Activated T-helper 2 cell treated with anti-CD3 and anti-CD28 coated beads, Interferon-gamma antibody, Interleukin-2, Interleukin-4, amounts not matched to agents 10 μg/mL and 5 μg/mL and 100 μg/mL, durations not matched to agents 14 hours and 24 hours and 36 hours (primary cell): ENCODE results near the gene EFCAB6. TPM values are rescaled to one million over a fixed set of nuclear protein-coding genes. Genes with fewer than 3 reads are reported as not detected.

Experiments used
- DNase-seq: peaks from one replicate; pipeline ENCODE4 v3.0.0; 2021; ENCODE audit warnings: low spot score
- H3K27ac Mint-ChIP-seq: one replicate; pipeline ENCODE4 v1.8.0; 2021; ENCODE audit warnings: mixed read lengths
- H3K27me3 Mint-ChIP-seq: one replicate; pipeline ENCODE4 v1.8.0; 2021; ENCODE audit warnings: low read depth, mixed read lengths
- H3K36me3 Mint-ChIP-seq: one replicate; pipeline ENCODE4 v1.8.0; 2021; ENCODE audit warnings: low read depth, mixed read lengths
- H3K4me1 Mint-ChIP-seq: one replicate; pipeline ENCODE4 v1.8.0; 2021; ENCODE audit warnings: low read depth, mixed read lengths
- H3K4me3 Mint-ChIP-seq: one replicate; pipeline ENCODE4 v1.8.0; 2021; ENCODE audit warnings: low read depth, mild to moderate bottlenecking, moderate library complexity, mixed read lengths
- H3K9me3 Mint-ChIP-seq: one replicate; pipeline ENCODE4 v1.8.0; 2021; ENCODE audit warnings: mixed read lengths
- intact Hi-C: fragments of 100-400 bp; cut with micrococcal nuclease; formaldehyde crosslinking; loops from one replicate; pipeline ENCODE4 v1.15.1; 2023
- total RNA-seq: library from RNA; stranded (reverse); gene quantifications from 2 replicates; pipeline ENCODE4 v1.2.3, GENCODE V29; 2022

The EFCAB6 gene
- total RNA-seq, 1 donor from 2014 or later, result 0.11 TPM

- Mint-ChIP-seq H3K9me3 (no peaks in the 10 kb centered on the region), H3K4me3 (no peak overlapping the region), H3K4me1 (no peaks in the 10 kb centered on the region), H3K27ac (no peak overlapping the region), H3K27me3 (peaks cover 17% of the 10 kb centered on the region), H3K36me3 (no peaks in the 10 kb centered on the region)
- intact Hi-C loops, result no loop called here
- DNase-seq, result no peak
Measured at GRCh38 chr22:43526946-43527345, 285.2 kb downstream of the EFCAB6 start.

GRCh38 chr22:43526117-43526655, 285.9 kb downstream of the EFCAB6 start:
- Mint-ChIP-seq H3K9me3 (no peaks in the 10 kb centered on the region), H3K27me3 (peaks cover 17% of the 10 kb centered on the region), H3K4me3 (no peak overlapping the region), H3K36me3 (no peaks in the 10 kb centered on the region), H3K27ac (no peak overlapping the region), H3K4me1 (peaks cover under 1% of the 10 kb centered on the region)
- intact Hi-C loops, result no loop called here
- no peak for DNase-seq

- Mint-ChIP-seq H3K4me3 (no peak overlapping the region), H3K9me3 (peaks cover 4% of the 10 kb centered on the region), H3K4me1 (peaks cover 10% of the 10 kb centered on the region), H3K27me3 (peaks cover 33% of the 10 kb centered on the region), H3K36me3 (no peaks in the 10 kb centered on the region), H3K27ac (no peak overlapping the region)
- no peak for DNase-seq
- intact Hi-C loops, result no loop called here
Measured at GRCh38 chr22:43521716-43522115, 290.4 kb downstream of the EFCAB6 start.

- intact Hi-C loops, result no loop called here
- Mint-ChIP-seq H3K4me3 (peak overlapping the region; percentile 18), H3K27ac (peak overlapping the region; percentile 76), H3K36me3 (no peaks in the 10 kb centered on the region), H3K4me1 (peaks cover 10% of the 10 kb centered on the region), H3K27me3 (peaks cover 31% of the 10 kb centered on the region), H3K9me3 (peaks cover 4% of the 10 kb centered on the region)
- DNase-seq, result no peak
Measured at GRCh38 chr22:43520632-43521039, 291.5 kb downstream of the EFCAB6 start.

GRCh38 chr22:43516996-43517635, 295.0 kb downstream of the EFCAB6 start:
- DNase-seq, result no peak
- Mint-ChIP-seq H3K27me3 (peaks cover 16% of the 10 kb centered on the region), H3K4me1 (peaks cover 10% of the 10 kb centered on the region), H3K4me3 (no peak overlapping the region), H3K27ac (no peak overlapping the region), H3K36me3 (no peaks in the 10 kb centered on the region), H3K9me3 (peaks cover 4% of the 10 kb centered on the region)
- intact Hi-C loops, result no loop called here

- Mint-ChIP-seq H3K27ac (no peak overlapping the region), H3K36me3 (no peaks in the 10 kb centered on the region), H3K4me3 (no peak overlapping the region), H3K4me1 (peaks cover 10% of the 10 kb centered on the region), H3K9me3 (peaks cover 4% of the 10 kb centered on the region), H3K27me3 (peaks cover 16% of the 10 kb centered on the region)
- DNase-seq, result no peak
- intact Hi-C loops, result no loop called here
Measured at GRCh38 chr22:43516386-43516785, 295.7 kb downstream of the EFCAB6 start.

- Mint-ChIP-seq H3K36me3 (no peaks in the 10 kb centered on the region), H3K4me1 (peaks cover 7% of the 10 kb centered on the region), H3K4me3 (no peak overlapping the region), H3K27ac (no peak overlapping the region), H3K27me3 (peaks cover 16% of the 10 kb centered on the region), H3K9me3 (peaks cover 4% of the 10 kb centered on the region)
- no peak for DNase-seq
- intact Hi-C loops, result no loop called here
Measured at GRCh38 chr22:43515902-43516301, 296.2 kb downstream of the EFCAB6 start.

GRCh38 chr22:43515411-43515810, 296.7 kb downstream of the EFCAB6 start:
- Mint-ChIP-seq H3K4me1 (peaks cover 2% of the 10 kb centered on the region), H3K27me3 (peaks cover 12% of the 10 kb centered on the region), H3K36me3 (no peaks in the 10 kb centered on the region), H3K9me3 (peaks cover 2% of the 10 kb centered on the region), H3K27ac (no peak overlapping the region), H3K4me3 (no peak overlapping the region)
- DNase-seq, result no peak
- intact Hi-C loops, result no loop called here

- Mint-ChIP-seq H3K36me3 (no peaks in the 10 kb centered on the region), H3K27ac (no peak overlapping the region), H3K4me3 (no peak overlapping the region), H3K27me3 (peaks cover 9% of the 10 kb centered on the region), H3K4me1 (no peaks in the 10 kb centered on the region), H3K9me3 (no peaks in the 10 kb centered on the region)
- intact Hi-C loops, result no loop called here
- DNase-seq, result no peak
Measured at GRCh38 chr22:43514476-43515157, 297.5 kb downstream of the EFCAB6 start.

GRCh38 chr22:43512279-43512678, 299.8 kb downstream of the EFCAB6 start:
- H3K4me3 Mint-ChIP-seq, result no peak overlapping the region
- intact Hi-C loops, result no loop called here
- no peaks in the 10 kb centered on the region for H3K4me1 Mint-ChIP-seq
- H3K36me3 Mint-ChIP-seq, result no peaks in the 10 kb centered on the region
- no peaks in the 10 kb centered on the region for H3K9me3 Mint-ChIP-seq
- DNase-seq, result no peak
- no peak overlapping the region for H3K27ac Mint-ChIP-seq
- H3K27me3 Mint-ChIP-seq, result no peaks in the 10 kb centered on the region

GRCh38 chr22:43511276-43511910, 300.7 kb downstream of the EFCAB6 start:
- Mint-ChIP-seq H3K27me3 (no peaks in the 10 kb centered on the region), H3K9me3 (no peaks in the 10 kb centered on the region), H3K27ac (no peak overlapping the region), H3K36me3 (no peaks in the 10 kb centered on the region), H3K4me1 (no peaks in the 10 kb centered on the region), H3K4me3 (no peak overlapping the region)
- intact Hi-C loops, result no loop called here
- no peak for DNase-seq

GRCh38 chr22:43510281-43511070, 301.6 kb downstream of the EFCAB6 start:
- Mint-ChIP-seq H3K9me3 (no peaks in the 10 kb centered on the region), H3K27me3 (no peaks in the 10 kb centered on the region), H3K4me1 (no peaks in the 10 kb centered on the region), H3K27ac (no peak overlapping the region), H3K4me3 (no peak overlapping the region), H3K36me3 (no peaks in the 10 kb centered on the region)
- intact Hi-C loops, result no loop called here
- no peak for DNase-seq
